GM19193 (cell line): ENCODE results near the gene FAM110A.

Experiments used
- POLR2A ChIP-seq: IDR thresholded peaks from 4 replicates; pipeline ENCODE4 v1.6.1; 2011; ENCODE audit not compliant: insufficient read depth, insufficient read length; ENCODE audit errors: extremely low read depth

The FAM110A gene

GRCh38 chr20:821731-822065 lies 11.8 kb upstream of the FAM110A start:
- TF ChIP-seq POLR2A: no peak

GRCh38 chr20:822651-823573 lies 10.6 kb upstream of the FAM110A start:
- no peak for TF ChIP-seq POLR2A

GRCh38 chr20:823574-823902 lies 10.0 kb upstream of the FAM110A start:
- no peak for TF ChIP-seq POLR2A

- TF ChIP-seq POLR2A: no peak
These were observed 9.0 kb upstream of the FAM110A start for GRCh38 chr20:824490-824889.

- no peak for TF ChIP-seq POLR2A
These were observed 8.6 kb upstream of the FAM110A start for GRCh38 chr20:824916-825315.

GRCh38 chr20:825710-826421 lies 7.6 kb upstream of the FAM110A start:
- TF ChIP-seq POLR2A: no peak

GRCh38 chr20:826695-827323 lies 6.7 kb upstream of the FAM110A start:
- no peak for TF ChIP-seq POLR2A

- no peak for TF ChIP-seq POLR2A
These were observed 4.5 kb upstream of the FAM110A start for GRCh38 chr20:828987-829386.

GRCh38 chr20:829551-829950 lies 4.0 kb upstream of the FAM110A start:
- no peak for TF ChIP-seq POLR2A

GRCh38 chr20:830011-830521 lies 3.4 kb upstream of the FAM110A start:
- TF ChIP-seq POLR2A: no peak

GRCh38 chr20:831251-831650 lies 2.3 kb upstream of the FAM110A start:
- TF ChIP-seq POLR2A: no peak

GRCh38 chr20:831956-832355 lies 1.6 kb upstream of the FAM110A start:
- no peak for TF ChIP-seq POLR2A

- TF ChIP-seq POLR2A: no peak
These were observed 430 bp upstream of the FAM110A start for GRCh38 chr20:833121-833449.

- TF ChIP-seq POLR2A: no peak
These were observed 734 bp downstream of the FAM110A start for GRCh38 chr20:834151-834746.

GRCh38 chr20:835608-836045 lies 2.1 kb downstream of the FAM110A start:
- no peak for TF ChIP-seq POLR2A
